T follicular helper cell (primary cell): ENCODE measurements around the gene MMRN1.

ENCODE experiments used
- DNase-seq: peaks from one replicate; pipeline ENCODE4 v3.0.0-alpha.2; 2020; ENCODE audit warnings: low read depth

MMRN1 gene

DNA sequence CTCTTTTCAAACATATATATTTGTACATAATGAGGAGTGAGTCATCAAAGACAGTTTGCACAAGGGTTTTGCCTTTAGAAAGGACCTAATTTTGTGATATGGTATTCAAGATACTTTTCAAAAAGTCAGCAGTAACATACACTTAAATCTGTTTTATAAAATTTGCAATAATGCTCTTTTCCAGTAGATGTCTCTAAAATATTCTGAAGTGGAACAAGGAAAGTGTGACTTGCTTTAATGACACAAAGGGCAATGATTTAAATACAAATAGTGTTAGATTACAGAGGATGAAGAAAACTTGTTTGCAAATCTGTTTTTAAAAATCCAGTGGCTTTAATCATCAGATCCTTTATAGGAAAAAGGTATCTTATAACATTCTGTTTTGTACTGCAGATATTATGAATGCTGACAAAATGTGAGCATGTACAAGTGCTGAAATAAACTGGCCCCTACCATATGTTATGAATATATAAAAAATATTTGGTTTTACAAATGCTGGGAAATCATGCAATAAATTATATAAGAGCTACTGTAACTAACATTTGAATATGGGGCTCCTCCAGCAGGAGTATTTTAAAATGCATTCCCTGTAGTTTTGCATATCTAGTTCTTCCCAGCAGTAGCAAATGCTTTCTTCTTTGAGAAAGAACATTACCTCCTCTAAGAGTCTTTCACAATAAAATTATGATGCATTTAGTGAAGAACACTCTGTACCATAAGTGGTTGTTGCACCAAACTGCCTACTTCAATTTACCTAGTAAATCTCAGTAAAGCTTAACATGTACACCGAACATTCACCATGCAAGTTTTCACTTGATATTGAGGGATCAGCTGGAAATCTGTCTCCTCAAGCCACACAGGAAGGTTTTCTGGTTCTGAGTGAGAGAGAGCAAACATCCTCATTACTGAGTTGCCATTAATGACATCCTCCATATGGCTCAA, 20.2 kb downstream of the MMRN1 start:
- DNase-seq = no peak

DNA sequence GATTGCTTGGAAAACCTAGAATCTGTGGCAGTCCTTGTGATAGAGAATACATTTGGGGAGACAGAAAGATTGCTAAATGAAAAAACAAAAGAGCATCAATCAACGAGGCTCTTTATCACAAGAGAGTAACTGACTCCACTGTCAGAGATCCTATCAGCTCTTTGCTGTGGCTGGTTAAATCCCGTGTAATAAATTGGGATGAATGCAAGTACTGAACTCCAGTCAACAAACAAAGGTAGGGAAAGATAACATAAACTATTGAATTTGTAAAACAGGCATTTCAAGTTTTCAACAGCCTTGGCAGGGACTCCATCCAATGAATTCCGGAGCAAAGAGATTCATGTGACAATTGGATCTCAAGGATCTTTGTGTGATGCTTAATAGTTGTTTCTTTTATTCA, 21.3 kb downstream of the MMRN1 start:
- no peak for DNase-seq

DNA sequence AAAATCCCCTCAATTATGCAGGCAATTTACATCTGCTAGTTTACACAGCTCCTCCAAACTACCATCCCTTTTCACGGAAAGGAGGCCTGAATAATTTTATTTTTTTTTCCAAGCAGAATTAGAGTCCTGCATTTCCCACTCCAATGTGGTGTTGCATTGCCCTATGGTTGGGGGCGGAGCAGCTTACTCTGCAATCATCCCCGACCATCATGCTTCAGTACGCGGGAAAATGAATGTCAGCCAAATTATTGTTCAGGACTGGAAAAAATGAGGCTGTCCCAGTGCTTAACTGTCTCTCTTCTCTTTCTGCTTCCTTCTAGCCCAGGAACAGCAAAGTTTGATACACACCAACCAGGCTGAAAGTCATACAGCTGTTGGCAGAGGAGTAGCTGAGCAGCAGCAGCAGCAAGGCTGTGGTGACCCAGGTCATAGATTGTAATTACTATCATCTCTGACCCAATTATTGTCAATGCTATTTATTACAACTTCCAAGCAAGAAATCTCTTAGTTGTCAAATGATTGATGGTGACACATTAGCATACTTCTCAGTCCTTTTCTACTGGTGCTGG, 28.3 kb downstream of the MMRN1 start:
- no peak for DNase-seq

DNA sequence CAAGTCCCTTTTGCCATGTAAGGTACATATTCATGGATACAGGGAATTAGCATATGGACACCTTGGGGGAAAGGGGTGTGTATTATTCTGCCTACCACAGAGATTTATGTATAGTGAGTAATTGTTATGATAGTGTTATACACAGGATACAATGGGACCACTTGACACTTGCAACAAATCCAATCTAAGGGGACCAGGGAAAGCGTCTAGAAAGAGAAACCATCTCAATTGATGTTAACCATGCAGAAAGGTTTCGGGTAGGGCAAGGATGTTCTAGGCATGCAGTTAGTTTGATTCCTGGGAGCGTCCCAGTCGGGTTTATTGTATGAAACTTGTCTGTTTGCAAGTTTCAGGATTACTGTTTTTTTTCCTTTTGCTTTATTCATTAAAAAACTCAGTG, 34.2 kb downstream of the MMRN1 start:
- DNase-seq = no peak

DNA sequence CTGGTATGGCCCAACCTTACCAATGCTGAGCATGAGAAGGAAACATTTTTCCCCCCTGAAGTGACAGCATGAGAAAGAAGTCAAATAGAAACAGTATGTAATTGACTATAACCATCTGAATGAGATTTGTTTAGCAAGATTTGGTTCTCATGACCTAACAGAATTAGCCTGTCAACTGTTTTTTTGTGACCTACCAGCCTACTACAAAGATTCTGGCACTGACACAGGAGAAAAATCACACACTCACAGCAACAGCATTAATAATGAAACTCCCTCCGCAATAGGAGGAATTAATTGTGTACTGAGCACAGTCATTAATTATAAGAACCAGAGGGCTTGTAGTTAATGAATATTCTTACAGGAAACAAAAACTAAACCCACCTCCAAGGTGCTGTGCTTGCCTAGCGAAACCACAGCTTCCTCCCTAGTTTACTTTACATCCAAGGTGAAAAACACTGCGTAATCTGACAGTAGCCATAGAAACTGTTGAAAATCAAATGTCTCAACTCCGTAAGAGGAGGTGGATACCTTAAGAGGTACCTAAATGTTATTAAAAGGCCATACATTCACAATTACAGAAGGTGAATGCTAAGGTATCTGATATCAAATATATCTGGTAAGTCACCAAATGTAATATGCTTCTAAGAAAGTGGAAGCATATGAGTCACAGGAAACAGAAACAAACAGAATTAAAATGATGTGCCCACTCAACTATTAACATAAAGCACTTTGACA, 34.9 kb downstream of the MMRN1 start:
- DNase-seq = peak; percentile 6

DNA sequence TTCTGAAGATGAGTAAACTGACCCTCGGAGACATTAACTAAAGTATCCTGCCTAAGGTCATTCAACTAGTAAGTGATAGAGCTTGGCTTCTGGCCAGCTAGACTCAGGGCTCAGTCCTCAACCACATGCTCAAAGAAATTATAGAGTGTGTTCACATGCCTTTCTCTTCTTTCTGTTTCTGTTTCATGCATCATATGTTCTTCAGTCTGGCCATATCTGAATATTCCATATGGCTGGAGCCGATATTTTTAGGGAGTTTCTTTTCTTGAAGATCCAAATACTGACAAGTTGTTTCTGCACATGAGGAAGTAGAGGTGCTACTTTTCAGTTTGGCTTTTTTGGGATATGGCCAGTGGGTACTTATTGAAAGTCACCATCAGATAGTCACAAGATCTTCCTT, 44.9 kb downstream of the MMRN1 start:
- DNase-seq = no peak

DNA sequence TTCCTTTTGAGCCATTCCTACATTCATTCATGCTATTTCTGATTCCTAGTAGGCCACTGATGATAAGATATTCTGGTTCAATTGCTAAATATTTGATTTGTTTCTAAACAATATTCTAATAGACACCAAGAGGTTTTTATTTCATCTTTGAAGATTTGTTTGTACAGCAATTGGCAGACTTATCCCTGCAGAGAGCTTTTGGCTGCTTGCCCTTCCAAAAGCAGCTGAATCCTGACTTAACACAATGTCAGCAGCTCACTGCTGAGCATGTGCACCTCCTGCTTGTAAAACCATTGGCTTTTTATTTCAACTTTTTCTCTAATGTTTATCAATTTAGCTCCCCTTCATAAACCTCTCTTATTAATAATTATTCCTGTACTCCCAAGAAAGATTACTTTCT, 45.3 kb downstream of the MMRN1 start:
- no peak for DNase-seq

DNA sequence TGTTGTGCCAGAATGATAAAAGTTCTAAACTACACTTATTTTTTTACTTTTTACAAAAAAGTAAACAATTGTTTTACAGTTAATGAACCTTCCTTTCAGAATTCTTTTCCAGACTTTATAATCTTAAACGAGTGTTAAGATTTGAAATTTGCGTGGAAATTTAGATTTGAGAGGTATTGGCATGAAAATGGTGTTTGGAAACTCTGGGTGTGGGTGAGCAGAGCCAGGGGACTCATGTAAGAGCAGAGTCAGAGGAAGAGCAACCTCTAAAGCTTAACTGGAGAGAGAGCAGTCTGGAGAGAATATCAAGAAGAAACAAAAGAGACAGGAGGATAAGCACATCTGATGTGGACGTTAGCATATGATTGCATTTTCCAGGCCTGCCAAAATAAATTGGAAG, 48.2 kb downstream of the MMRN1 start:
- DNase-seq = no peak

DNA sequence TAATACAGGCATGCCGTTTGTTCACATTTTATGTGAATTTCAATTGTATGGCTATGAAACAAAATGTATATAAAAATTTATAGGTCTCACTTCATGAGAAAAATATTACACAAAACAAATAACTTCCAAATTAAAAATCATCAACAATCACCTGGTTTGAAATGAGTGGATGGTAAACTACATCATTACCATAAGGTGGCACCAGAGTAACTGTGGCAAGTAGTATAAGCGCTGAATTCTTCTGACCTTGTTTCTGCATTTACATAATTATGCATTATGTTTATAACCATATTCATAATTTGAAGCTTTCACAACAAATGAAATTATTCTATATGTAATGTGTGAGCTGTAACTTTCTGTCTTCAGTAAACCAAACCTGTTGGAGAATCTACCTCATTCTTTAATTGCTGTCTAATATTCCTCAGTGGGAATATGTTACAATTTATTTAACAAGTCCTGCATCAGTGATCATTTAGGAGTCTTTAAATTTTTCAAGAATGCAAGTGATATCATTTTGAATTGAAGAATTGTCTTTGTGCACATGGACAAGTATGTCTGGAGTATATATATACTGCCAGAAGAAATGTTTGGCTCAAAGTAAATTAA, 55.2 kb downstream of the MMRN1 start:
- DNase-seq = no peak

DNA sequence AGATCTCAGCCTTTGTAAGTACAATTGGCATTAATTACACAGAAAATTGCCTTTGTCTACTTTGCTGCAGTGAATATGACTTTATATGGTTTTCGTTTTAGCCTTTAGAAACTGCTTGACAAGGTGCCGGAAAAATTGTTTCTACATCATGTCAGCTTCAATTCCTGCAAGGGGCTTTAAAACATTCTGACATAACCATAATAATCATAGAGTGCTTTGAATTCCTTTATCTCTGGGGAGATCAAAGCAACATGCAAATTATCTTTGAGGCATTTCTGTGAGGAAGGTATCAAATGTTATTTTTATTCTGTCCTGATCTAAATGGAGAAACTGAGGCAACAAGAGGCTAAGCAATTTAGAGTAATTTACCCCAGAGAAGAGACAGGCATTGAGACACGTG, 57.8 kb downstream of the MMRN1 start:
- DNase-seq = no peak

DNA sequence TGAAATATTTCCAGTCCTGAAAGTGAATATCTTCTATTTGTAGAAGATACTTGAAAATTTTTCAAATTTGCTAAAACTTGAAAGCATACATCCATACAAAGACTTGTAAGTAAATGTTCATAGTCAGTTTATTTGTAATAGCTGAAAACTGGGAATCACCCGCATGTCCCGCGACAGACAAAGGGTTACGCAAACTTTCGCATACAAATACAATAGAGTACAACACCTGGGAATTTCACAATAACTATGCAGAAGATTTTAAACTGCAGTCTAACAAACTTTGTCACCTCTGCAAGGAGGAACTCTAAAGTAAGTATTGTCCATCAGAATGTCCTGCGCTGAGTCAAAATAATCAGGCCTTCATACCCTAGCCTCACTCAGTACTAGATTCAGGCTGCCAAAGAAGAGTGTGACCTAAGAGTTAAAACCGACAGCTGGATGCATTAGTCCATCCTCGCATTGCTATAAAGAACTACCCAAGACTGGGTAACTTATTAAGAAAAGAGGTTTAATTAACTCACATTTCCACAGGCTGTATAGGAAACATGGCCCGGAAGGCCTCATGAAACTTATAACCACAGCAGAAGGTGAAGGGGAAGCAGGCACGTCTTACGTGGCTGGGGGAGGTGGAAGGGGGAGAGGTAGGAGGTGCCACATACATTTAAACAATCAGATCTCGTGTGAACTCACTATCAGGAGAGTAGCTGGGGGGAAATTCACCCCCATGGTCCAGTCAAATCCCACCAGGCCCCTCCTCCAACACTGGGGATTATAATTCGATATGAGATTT, 60.4 kb downstream of the MMRN1 start:
- DNase-seq = no peak

DNA sequence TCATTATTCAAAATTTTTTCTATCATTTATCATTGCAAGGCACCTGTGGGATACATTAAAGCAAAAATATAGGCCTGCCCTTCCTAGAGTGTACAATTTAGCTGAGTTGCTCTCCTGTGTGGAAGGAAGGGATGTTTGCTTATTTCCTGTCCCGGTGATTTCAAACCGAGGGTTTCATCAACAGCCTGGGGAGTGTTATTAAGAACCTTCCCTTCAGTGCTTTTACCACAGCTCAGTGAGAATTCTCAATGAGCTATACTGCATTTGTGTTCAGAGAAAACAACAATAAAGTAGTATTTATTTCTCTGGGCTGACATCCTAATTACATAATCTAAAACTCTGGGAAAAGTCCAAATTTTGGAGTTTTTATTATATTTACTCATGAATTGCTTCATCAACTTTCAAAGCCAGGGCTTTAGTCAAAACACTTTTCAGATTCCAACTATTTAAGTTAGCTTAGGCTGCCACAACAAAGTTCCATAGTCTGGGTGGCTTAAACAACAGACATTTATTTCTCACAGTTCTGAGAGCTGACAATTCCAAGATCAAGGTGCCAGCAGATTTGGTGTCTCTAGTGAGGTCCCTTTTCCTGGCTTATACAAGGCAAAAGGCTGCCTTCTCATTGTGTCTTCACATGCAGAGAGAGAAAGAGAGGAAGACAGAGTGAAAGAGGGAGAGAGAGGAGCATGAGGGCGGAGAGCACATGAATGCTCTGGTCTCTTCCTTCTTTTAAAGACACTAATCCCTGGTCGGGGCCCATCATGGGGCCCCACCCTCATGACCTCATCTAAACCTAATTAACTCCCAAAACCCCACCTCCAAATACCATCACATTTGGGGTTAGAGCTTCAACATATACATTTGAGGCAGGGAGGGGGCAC, 62.6 kb downstream of the MMRN1 start:
- no peak for DNase-seq

DNA sequence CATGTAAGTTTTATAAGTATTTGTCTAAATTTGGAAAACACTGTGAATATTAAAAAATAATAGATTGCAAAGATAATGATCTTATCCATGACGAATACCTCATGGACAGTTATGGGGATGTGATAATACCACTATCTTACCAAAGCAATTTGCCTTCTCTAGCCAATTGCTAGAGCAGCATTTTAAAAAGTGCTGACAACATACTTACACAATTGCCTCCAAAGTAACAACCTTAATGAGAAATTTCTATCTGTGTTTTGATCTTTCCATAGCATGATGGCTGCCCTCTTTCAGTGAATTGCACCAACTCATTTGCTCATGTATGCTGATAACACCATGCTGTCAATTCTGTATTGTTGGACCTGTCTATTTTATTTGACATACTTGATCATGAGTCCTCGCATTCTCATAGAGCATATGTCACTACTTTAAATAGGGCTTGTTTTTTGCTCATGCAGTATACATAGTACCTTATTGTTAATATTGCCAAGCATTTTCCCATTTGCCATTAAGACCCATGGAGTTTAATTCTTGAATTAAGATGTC, 87.2 kb downstream of the MMRN1 start:
- DNase-seq = no peak

DNA sequence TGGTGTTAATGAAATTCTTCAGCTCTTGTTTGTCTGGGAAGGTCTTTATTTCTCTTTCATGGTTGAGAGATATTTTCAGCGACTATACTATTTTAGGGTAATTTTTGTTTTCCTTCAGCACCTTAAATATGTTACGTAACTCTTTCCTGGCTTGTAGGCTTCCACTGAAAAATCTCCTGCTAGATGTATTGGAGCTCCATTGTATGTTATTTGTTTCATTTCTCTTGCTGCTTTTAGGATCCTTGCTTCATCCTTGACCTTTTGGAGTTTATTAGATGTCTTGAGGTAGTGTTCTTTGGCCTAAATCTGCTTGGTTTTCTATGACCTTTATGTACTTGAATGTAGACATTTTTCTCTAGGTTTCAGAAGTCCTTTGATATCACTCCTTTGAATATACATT, 93.6 kb downstream of the MMRN1 start:
- DNase-seq = no peak

DNA sequence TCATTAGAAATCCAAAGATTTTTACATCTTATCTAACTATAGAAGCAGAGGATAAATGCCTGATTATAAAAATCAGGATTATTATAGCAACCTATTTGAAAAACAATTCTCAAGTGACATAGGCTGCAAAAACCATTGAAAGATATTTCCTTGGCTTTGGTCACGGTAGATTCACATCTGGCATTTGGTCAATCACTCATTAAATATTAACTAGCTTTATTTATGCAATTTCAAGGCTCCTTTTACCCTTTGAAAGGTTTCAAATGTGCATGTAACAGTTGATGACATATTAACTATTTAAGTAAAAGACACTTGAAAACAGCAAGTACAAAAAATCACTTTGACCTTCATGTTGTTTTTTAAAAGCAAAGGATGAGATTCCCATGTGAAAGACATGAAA, 98.1 kb downstream of the MMRN1 start:
- DNase-seq = no peak

DNA sequence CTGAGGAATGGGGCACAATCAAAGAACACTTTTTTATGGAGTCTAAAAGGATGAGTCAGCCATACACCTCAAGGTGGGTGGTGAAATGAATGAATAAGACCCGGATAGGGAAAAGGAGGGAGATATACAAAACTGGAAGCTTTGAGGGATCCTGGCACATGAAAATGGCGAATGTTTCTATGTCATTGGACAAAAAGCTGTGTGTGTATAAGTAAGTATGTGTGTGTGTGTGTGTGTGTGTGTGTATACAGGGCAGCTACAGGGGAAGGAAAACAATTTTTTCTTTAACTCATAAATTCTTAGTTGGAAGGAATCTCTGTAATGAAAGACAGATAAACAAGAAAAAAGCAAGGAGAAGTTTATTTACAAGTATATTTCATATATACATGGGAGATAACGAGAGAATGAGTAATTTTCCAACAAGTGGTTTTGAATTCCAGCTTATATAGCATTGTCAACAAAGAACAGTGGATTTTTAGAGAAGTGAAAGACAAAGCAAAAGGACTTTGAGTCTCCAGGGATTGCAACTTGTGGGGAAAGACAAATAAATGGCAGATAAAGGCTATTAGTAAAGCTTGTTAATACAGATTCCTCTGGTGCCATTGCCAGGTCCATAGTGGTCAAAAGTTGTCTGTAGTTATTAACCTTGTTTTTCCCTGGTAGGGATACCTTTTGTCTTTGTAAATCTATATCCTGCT, 99.7 kb downstream of the MMRN1 start:
- no peak for DNase-seq

DNA sequence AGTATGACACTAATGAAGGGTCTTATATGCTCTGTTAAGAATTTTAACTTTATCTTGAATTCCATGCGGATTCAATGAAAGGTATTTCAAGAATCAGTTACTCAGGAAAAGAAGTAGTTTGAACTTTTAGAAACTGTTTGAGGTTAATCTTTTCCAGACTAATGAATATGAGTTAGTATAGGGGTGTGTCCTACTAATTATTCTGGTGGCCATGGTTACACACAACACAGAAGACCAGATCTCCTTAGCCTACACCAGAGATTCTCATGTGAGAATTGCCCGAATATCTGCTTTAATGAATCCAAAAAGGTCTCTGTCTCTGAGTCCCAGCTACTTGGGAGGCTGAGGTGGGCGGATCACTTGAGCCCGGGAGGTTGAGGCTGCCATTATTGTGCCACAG, 100.4 kb downstream of the MMRN1 start:
- no peak for DNase-seq

DNA sequence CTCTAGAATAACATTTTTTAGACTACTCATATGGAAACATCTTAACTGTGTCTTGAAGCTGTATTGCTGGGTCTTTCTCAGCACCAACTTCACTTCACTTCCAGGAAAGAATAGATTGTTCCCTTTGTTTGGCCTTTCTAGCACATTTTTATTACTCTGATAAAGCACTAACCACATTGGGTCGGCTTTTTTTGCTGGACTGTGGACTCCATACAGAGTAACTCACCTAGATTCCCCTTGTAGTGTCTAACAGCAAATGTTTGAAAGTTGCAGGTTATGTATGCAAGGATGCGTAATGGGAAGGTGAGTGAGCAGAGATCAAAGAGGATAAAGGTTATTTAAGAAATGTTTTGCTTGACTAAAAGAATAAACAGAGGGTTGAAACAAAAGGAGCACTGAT, 101.2 kb downstream of the MMRN1 start:
- no peak for DNase-seq

DNA sequence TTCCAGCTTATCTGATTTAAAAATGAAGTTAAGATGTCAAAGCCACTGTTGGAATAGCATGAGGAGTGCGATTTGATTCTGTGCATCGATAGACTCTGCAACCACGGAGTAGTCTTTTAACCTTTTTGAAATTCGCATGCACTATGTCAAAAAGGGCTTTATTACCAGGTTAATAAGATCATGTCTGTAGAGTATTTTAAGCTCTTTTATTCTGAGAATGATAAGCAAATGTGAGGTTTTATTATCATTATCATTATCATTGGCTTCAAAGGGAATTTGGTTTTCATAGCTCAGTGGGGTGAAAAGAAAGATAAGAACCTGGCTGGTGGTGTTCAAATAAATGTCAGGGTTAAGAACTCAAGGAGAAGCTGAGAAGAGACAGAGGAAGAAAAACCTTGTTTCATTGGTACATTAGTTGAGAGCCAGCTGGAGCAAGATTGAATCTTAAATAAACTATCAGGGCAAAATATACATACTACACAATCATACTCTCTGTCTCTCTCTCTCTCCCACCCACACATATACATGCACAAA, 102.6 kb downstream of the MMRN1 start:
- no peak for DNase-seq
